H9 (cell line): ENCODE measurements around the gene COX7B. TPM values are rescaled to one million over a fixed set of nuclear protein-coding genes. Genes with fewer than 3 reads are reported as not detected.

ENCODE experiments used
- DNase-seq: peaks from one replicate; pipeline ENCODE4 v3.0.0-alpha.2; 2017
- H2AFZ ChIP-seq: one replicate; pipeline ENCODE4 v1.6.1; 2013; ENCODE audit warnings: mild to moderate bottlenecking, low read length, control low read depth, moderate library complexity
- H2AK5ac ChIP-seq: 2 replicates; pipeline ENCODE4 v1.6.1; 2013; ENCODE audit warnings: low read length, control low read depth, mixed read lengths; ENCODE audit not compliant: insufficient read length
- H2BK120ac ChIP-seq: one replicate; pipeline ENCODE4 v1.6.1; 2013; ENCODE audit warnings: low read depth, mild to moderate bottlenecking, low read length, control low read depth, inconsistent platforms; ENCODE audit not compliant: poor library complexity, severe bottlenecking
- H2BK12ac ChIP-seq: 2 replicates; pipeline ENCODE4 v1.6.1; 2013; ENCODE audit warnings: low read length, control low read depth, mixed read lengths, low read depth; ENCODE audit not compliant: insufficient read length
- H2BK15ac ChIP-seq: 2 replicates; pipeline ENCODE4 v1.6.1; 2013; ENCODE audit warnings: low read depth, low read length, control low read depth
- H2BK20ac ChIP-seq: one replicate; pipeline ENCODE4 v1.6.1; 2013; ENCODE audit warnings: low read depth, mild to moderate bottlenecking, low read length, control low read depth, inconsistent platforms; ENCODE audit not compliant: poor library complexity, severe bottlenecking
- H2BK5ac ChIP-seq: 2 replicates; pipeline ENCODE4 v1.6.1; 2013; ENCODE audit warnings: low read length, control low read depth, mixed read lengths; ENCODE audit not compliant: insufficient read length
- H3K14ac ChIP-seq: 2 replicates; pipeline ENCODE4 v1.6.1; 2013; ENCODE audit warnings: low read length, control low read depth; ENCODE audit not compliant: insufficient read depth
- H3K18ac ChIP-seq: 2 replicates; pipeline ENCODE4 v1.6.1; 2013; ENCODE audit warnings: low read depth, mild to moderate bottlenecking, mixed read lengths, low read length, control low read depth; ENCODE audit not compliant: insufficient read length
- H3K23ac ChIP-seq: 2 replicates; pipeline ENCODE4 v1.6.1; 2013; ENCODE audit warnings: low read length, control low read depth, mixed read lengths, low read depth; ENCODE audit not compliant: insufficient read length
- H3K23me2 ChIP-seq: 2 replicates; pipeline ENCODE4 v1.6.1; 2013; ENCODE audit warnings: low read depth, mild to moderate bottlenecking, mixed read lengths, low read length, control low read depth; ENCODE audit not compliant: insufficient read length, poor library complexity, severe bottlenecking
- H3K27ac ChIP-seq: 2 replicates; pipeline ENCODE4 v1.5.1; 2013; ENCODE audit warnings: low read length, control low read depth, mixed read lengths, low read depth; ENCODE audit not compliant: insufficient read length
- H3K27me3 ChIP-seq: 2 replicates; pipeline ENCODE4 v1.6.1; 2013; ENCODE audit warnings: low read length, control low read depth, inconsistent platforms; ENCODE audit not compliant: insufficient read depth
- H3K4ac ChIP-seq: 2 replicates; pipeline ENCODE4 v1.6.1; 2013; ENCODE audit warnings: low read depth, mild to moderate bottlenecking, control low read depth, inconsistent platforms, low read length, moderate library complexity
- H3K4me1 ChIP-seq: 2 replicates; pipeline ENCODE4 v1.6.1; 2013; ENCODE audit warnings: low read length, control low read depth, inconsistent platforms; ENCODE audit not compliant: insufficient read depth
- H3K4me2 ChIP-seq: 2 replicates; pipeline ENCODE4 v1.6.1; 2013; ENCODE audit warnings: low read length, control low read depth, mixed read lengths; ENCODE audit not compliant: insufficient read length, insufficient read depth
- H3K56ac ChIP-seq: 2 replicates; pipeline ENCODE4 v1.6.1; 2013; ENCODE audit warnings: low read depth, mild to moderate bottlenecking, mixed read lengths, low read length, control low read depth; ENCODE audit not compliant: insufficient read length
- H3K79me1 ChIP-seq: 2 replicates; pipeline ENCODE4 v1.6.1; 2013; ENCODE audit warnings: low read depth, mild to moderate bottlenecking, moderate library complexity, low read length, control low read depth, inconsistent platforms; ENCODE audit not compliant: insufficient read depth, poor library complexity, severe bottlenecking
- H3K79me2 ChIP-seq: 2 replicates; pipeline ENCODE4 v1.6.1; 2013; ENCODE audit warnings: low read length, control low read depth, inconsistent platforms; ENCODE audit not compliant: insufficient read depth
- H3K9ac ChIP-seq: 2 replicates; pipeline ENCODE4 v1.6.1; 2013; ENCODE audit warnings: low read length, control low read depth, mixed read lengths; ENCODE audit not compliant: insufficient read length; ENCODE audit errors: extremely low read depth
- H3K9me3 ChIP-seq: one replicate; pipeline ENCODE4 v1.6.1; 2013; ENCODE audit warnings: low read depth, low read length, inconsistent platforms; ENCODE audit not compliant: control insufficient read depth
- H3T11ph ChIP-seq: one replicate; pipeline ENCODE4 v1.6.1; 2013; ENCODE audit warnings: mild to moderate bottlenecking, low read length, control low read depth, inconsistent platforms
- H4K20me1 ChIP-seq: one replicate; pipeline ENCODE4 v1.6.1; 2013; ENCODE audit not compliant: control insufficient read depth, insufficient read length, insufficient read depth
- H4K5ac ChIP-seq: 2 replicates; pipeline ENCODE4 v1.6.1; 2013; ENCODE audit warnings: low read depth, mild to moderate bottlenecking, mixed read lengths, low read length, control low read depth; ENCODE audit not compliant: insufficient read length
- H4K8ac ChIP-seq: replicated peaks from 2 replicates; pipeline ENCODE4 v1.6.1; 2013; ENCODE audit warnings: low read length, control low read depth, mixed read lengths, low read depth; ENCODE audit not compliant: insufficient read length
- H4K91ac ChIP-seq: 2 replicates; pipeline ENCODE4 v1.6.1; 2013; ENCODE audit warnings: low read depth, mild to moderate bottlenecking, moderate library complexity, mixed read lengths, low read length, control low read depth; ENCODE audit not compliant: insufficient read length
- H3K27ac Mint-ChIP-seq, 3 experiments: 2 replicates in 2 of 3; 3 replicates in 1 of 3; pipeline ENCODE4 v1.8.0; 2020 to 2021; ENCODE audit warnings: mixed read lengths in 3 of 3, mild to moderate bottlenecking in 1 of 3, moderate library complexity in 1 of 3
- H3K27me3 Mint-ChIP-seq: 2 replicates; pipeline ENCODE4 v1.8.0; 2021; ENCODE audit warnings: low read depth, mild to moderate bottlenecking, moderate library complexity, mixed read lengths
- H3K36me3 Mint-ChIP-seq, 3 experiments: 2 replicates in 2 of 3; 3 replicates in 1 of 3; pipeline ENCODE4 v1.8.0; 2020 to 2021; ENCODE audit warnings: low read depth in 3 of 3, mixed read lengths in 3 of 3; ENCODE audit not compliant: insufficient read depth in 1 of 3
- H3K4me1 Mint-ChIP-seq, 2 experiments: 2 replicates each; pipeline ENCODE4 v1.8.0; 2020; ENCODE audit warnings: mixed read lengths in 2 of 2
- H3K4me3 Mint-ChIP-seq, 2 experiments: 2 replicates in 1 of 2; 3 replicates in 1 of 2; pipeline ENCODE4 v1.8.0; 2020 to 2021; ENCODE audit warnings: mild to moderate bottlenecking in 2 of 2, mixed read lengths in 2 of 2, moderate library complexity in 1 of 2
- H3K9me3 Mint-ChIP-seq, 2 experiments: 2 replicates in 1 of 2; 3 replicates in 1 of 2; pipeline ENCODE4 v1.8.0; 2020; ENCODE audit warnings: mild to moderate bottlenecking in 2 of 2, mixed read lengths in 2 of 2, moderate library complexity in 1 of 2
- total RNA-seq: library from RNA; stranded (reverse); gene quantifications from 2 replicates; pipeline ENCODE4 v1.2.1, GENCODE V29; 2021
- TF ChIP-seq, protein P1 (sequence below): fragments of 200-600 bp; sonication (generic); conservative IDR thresholded peaks from 3 replicates; pipeline ENCODE4 v1.8.0; 2021; ENCODE audit warnings: antibody characterized with exemption, mild to moderate bottlenecking

COX7B gene
- total RNA-seq, 1 experiment from 2014 or later = 253 TPM

GRCh38 chrX:77936299-77936698 lies 37.0 kb downstream of the COX7B start:
- Mint-ChIP-seq H3K4me1 (no peaks in the 10 kb centered on the region), H3K9me3 (peaks cover 35 to 51% of the 10 kb centered on the region in 2 experiments), H3K27ac (no peak overlapping the region), H3K36me3 (peaks cover 0 to 4% (median 0%) of the 10 kb centered on the region in 3 experiments; a peak in 2 of 7 replicates), H3K27me3 (no peaks in the 10 kb centered on the region), H3K4me3 (no peak overlapping the region)
- no peak overlapping the region for H4K5ac ChIP-seq
- H2BK120ac ChIP-seq = no peak overlapping the region
- H4K8ac ChIP-seq = no peak overlapping the region
- peaks cover 28% of the 10 kb centered on the region for H3K9me3 ChIP-seq
- no peak overlapping the region for H3K9ac ChIP-seq
- no peaks in the 10 kb centered on the region for H3K27me3 ChIP-seq
- H3K14ac ChIP-seq = no peak overlapping the region
- H2BK5ac ChIP-seq = no peak overlapping the region
- no peaks in the 10 kb centered on the region for H3K4me1 ChIP-seq
- no peak overlapping the region for H3K27ac ChIP-seq
- H4K91ac ChIP-seq = no peak overlapping the region
- H3K23ac ChIP-seq = no peak overlapping the region
- no peak overlapping the region for H3K18ac ChIP-seq
- TF ChIP-seq, protein P1, sequence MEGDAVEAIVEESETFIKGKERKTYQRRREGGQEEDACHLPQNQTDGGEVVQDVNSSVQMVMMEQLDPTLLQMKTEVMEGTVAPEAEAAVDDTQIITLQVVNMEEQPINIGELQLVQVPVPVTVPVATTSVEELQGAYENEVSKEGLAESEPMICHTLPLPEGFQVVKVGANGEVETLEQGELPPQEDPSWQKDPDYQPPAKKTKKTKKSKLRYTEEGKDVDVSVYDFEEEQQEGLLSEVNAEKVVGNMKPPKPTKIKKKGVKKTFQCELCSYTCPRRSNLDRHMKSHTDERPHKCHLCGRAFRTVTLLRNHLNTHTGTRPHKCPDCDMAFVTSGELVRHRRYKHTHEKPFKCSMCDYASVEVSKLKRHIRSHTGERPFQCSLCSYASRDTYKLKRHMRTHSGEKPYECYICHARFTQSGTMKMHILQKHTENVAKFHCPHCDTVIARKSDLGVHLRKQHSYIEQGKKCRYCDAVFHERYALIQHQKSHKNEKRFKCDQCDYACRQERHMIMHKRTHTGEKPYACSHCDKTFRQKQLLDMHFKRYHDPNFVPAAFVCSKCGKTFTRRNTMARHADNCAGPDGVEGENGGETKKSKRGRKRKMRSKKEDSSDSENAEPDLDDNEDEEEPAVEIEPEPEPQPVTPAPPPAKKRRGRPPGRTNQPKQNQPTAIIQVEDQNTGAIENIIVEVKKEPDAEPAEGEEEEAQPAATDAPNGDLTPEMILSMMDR = no peak
- no peak overlapping the region for H2BK15ac ChIP-seq
- H2AK5ac ChIP-seq = no peak overlapping the region
- no peak for DNase-seq
- no peak overlapping the region for H3K4ac ChIP-seq
- no peak overlapping the region for H2AFZ ChIP-seq
- no peak overlapping the region for H3K56ac ChIP-seq
- no peak overlapping the region for H3K4me2 ChIP-seq
- no peak overlapping the region for H3T11ph ChIP-seq
- H2BK12ac ChIP-seq = no peak overlapping the region
- no peaks in the 10 kb centered on the region for H3K23me2 ChIP-seq
- H2BK20ac ChIP-seq = no peak overlapping the region
- no peaks in the 10 kb centered on the region for H4K20me1 ChIP-seq
- H3K79me2 ChIP-seq = no peaks in the 10 kb centered on the region
- H3K79me1 ChIP-seq = no peaks in the 10 kb centered on the region
